HEK293 (cell line): ENCODE results near the gene CCZ1B.
"Not testable (repeated sequence)": the region's sequence is repeated elsewhere in the genome, so short reads cannot be mapped to it uniquely, and the experiment has no call there.

Experiments
- YY1 ChIP-seq: fragments of 450-650 bp; formaldehyde crosslinking; IDR thresholded peaks from 2 replicates; pipeline ENCODE4 v1.5.1; 2018; ENCODE audit warnings: missing biosample characterization, missing genetic modification characterization
- ZNF561 ChIP-seq: fragments of 450-650 bp; IDR thresholded peaks from 2 replicates; pipeline ENCODE4 v1.5.1; 2018; ENCODE audit warnings: missing biosample characterization, missing genetic modification characterization, borderline replicate concordance

GRCh38 chr7:6857721-6858314, 31.7 kb upstream of the CCZ1B start:
- not testable (repeated sequence) for TF ChIP-seq ZNF561, YY1 (tag by site-specific recombination)
